ENCODE data around the gene APBB1.

Gene APBB1

GRCh38 chr11:6389905-6390717 lies 28.8 kb downstream of the APBB1 start, which contains the start of gene SMPD1:
Gene SMPD1, plus strand, starts transcription at chr11:6390474. Its CDS starts 125 bp downstream, at chr11:6390599.
- peak; percentile 95 for DNase-seq

- no peak for DNase-seq
These were observed 30.1 kb downstream of the APBB1 start for GRCh38 chr11:6388748-6389147.

GRCh38 chr11:6387811-6388599 lies 30.9 kb downstream of the APBB1 start:
- no peak for DNase-seq

- no peak for DNase-seq
These were observed 33.7 kb downstream of the APBB1 start for GRCh38 chr11:6385046-6385777.

- peak; percentile 35 for DNase-seq
These were observed 40.3 kb downstream of the APBB1 start for GRCh38 chr11:6378640-6378989.

GRCh38 chr11:6377902-6378639 lies 40.8 kb downstream of the APBB1 start:
- DNase-seq: no peak

GRCh38 chr11:6371825-6372224 lies 47.1 kb downstream of the APBB1 start:
- DNase-seq: no peak

- DNase-seq: peak; percentile 8
These were observed 53.2 kb downstream of the APBB1 start for GRCh38 chr11:6365659-6366058.

- peak; percentile 73 for DNase-seq
These were observed 55.8 kb downstream of the APBB1 start for GRCh38 chr11:6362873-6363678.

GRCh38 chr11:6362185-6362872 lies 56.6 kb downstream of the APBB1 start:
- no peak for DNase-seq

GRCh38 chr11:6360183-6360582 lies 58.7 kb downstream of the APBB1 start:
- DNase-seq: no peak

- DNase-seq: peak; percentile 17
These were observed 61.7 kb downstream of the APBB1 start for GRCh38 chr11:6357222-6357621.

- DNase-seq: no peak
These were observed 62.3 kb downstream of the APBB1 start for GRCh38 chr11:6356503-6357055.

GRCh38 chr11:6354651-6355485 lies 64.0 kb downstream of the APBB1 start:
- DNase-seq: no peak

GRCh38 chr11:6353367-6353987 lies 65.4 kb downstream of the APBB1 start:
- DNase-seq: peak; percentile 92

- no peak for DNase-seq
These were observed 67.0 kb downstream of the APBB1 start for GRCh38 chr11:6351782-6352382.

- DNase-seq: no peak
These were observed 68.4 kb downstream of the APBB1 start for GRCh38 chr11:6350486-6350885.

- no peak for DNase-seq
These were observed 68.9 kb downstream of the APBB1 start for GRCh38 chr11:6350043-6350442.

- no peak for DNase-seq
These were observed 73.5 kb downstream of the APBB1 start for GRCh38 chr11:6345366-6345765.

Measured in NCI-H69 (cell line).